Measurements from ENCODE around the gene TMC2. TPM values are rescaled to one million over a fixed set of nuclear protein-coding genes. Genes with fewer than 3 reads are reported as not detected.
"Not testable (repeated sequence)": the region's sequence is repeated elsewhere in the genome, so short reads cannot be mapped to it uniquely, and the experiment has no call there.

TMC2 gene
- total RNA-seq, 1 experiment from 2014 or later = not detected

DNA sequence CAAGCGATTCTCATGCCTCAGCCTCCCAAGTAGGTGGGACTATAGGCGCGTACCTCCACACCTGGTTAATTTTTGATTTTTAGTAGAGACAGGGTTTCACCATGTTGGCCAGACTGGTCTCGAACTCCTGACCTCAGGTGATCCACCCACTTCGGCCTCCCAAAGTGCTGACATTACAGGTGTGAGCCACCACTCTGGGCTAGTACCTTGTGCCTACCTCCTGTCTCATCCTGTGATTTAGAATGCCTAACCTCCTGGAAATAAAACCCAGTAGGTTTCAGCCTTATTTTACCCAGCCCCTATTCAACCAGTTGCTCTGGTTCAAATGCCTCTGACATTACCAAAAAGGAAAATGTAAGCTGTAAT is 10.2 kb upstream of the TMC2 start:
- not testable (repeated sequence) for DNase-seq (ENCODE audit: low spot score)

- DNase-seq (ENCODE audit: low spot score) = no peak
Observed at GRCh38 chr20:2527762-2528161, 8.6 kb upstream of the TMC2 start.

- DNase-seq (ENCODE audit: low spot score) = no peak
Observed at GRCh38 chr20:2528671-2529271, 7.6 kb upstream of the TMC2 start.

DNA sequence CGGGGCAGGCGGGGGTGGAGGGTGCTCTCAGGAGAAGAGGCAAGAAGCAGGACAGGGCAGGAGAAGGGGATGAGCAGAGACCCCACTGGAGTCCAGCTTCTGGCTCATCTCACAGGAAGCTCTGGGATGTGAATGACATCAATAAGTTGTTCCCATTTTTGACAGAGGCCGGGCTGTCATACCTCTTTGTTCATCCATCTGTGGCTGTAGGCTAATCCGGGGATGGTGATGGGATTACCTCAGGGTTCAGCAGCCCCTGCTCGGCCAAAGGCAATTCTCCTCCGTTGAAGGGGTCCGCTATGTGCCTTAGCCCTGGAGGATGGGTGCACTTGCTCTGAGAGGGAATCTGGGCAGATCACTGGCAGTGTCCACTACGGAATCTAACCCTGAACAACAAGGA is 3.3 kb upstream of the TMC2 start:
- no peak for DNase-seq (ENCODE audit: low spot score)

DNA sequence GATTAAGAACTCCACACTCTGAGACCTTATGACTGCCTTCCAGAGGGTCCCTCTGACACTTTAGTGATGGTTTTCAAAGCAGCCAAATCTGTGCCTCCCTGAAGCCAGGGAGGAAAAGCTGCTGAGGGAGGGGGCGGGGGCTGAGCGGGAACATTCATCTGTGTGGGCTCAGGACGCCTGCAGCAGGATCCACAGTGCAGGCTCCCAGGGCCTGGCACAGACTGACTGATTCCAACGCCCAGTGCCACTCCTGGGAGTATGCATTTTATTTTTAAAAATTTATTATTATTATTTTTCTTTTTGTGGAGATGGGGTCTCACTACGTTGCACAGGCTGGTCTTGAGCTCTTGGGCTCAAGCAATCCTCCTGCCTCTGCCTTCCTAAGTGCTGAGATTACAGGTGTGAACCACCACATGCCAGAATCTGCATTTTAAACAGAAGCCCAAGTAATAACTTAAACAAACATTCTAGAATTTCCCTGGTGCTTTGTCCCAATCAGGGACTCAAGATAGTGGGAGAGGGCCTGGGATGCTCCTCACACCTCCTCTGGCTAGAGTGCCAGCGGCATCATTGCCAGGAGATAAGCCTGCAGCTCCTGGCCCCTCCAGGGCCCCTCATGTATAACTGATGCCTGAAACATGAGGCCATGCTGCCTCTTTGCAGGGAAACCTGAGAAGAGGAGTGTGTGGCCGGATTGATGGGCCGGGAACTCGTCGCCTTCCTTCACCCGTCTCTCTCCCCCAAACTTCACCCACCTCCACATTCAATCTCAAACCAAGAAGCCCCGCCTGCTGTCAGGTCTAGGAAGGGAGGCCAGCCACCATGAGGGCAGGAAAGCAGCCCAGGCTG is 438 bp upstream of the TMC2 start:
- DNase-seq (ENCODE audit: low spot score) = no peak

DNA sequence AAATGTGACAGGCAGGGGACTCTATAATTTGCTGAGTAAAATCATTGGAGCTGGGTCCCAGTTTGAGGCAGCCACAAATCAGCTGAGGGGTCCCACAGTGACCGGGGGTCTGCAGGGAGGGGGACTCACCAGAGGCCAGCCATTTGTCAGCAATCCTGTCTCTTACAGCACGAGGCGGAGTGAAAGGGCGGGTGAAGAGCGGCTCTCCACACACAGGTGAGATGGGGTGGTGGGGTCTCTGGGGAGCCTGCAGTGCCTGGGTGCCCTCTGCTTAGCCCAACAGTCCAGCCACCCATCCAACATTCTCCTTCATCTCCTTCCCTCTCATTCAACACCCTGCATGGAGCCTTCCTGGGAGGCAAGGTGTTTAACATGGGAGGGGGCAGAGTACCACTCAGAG is 728 bp downstream of the TMC2 start:
- no peak for DNase-seq (ENCODE audit: low spot score)

- no peak for DNase-seq (ENCODE audit: low spot score)
Observed at GRCh38 chr20:2538356-2538755, 2.0 kb downstream of the TMC2 start.

DNA sequence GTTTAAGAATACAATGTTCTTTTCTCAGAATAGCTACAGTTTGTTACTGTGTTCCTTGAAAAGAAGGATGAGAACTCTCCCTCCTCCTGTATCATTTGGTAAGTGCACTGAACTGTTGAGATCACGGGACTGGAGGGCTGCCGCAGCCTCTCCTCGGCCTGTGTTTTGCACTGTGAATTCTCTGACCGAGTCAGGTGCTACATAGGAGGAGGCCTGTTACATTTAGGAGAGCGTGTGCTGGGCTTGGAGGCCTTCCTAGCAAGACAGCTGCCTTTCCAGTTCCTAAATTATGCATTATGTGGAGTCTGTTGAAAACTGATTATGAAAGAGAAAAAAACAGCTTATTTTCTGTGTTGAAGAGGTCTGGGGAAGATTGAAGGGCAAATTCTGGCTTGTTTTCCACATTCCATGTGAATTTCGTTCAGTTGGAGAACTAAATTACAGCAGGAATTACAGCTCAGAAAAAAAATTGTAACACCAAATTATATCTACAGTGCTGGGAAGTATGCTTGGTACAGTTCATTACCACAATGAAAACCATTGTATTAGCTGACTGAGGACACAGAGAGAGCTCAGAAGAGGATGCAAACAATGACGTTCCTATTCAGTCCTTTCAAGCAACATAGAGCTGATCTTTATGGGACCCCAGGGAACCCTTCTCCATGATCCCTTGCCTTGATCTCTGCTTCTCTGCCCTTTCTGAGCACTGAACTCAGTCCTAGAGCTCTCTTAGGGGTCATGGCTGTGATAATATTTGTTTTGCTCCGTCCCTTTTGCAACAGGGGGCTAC is 2.8 kb downstream of the TMC2 start:
- no peak for DNase-seq (ENCODE audit: low spot score)

DNA sequence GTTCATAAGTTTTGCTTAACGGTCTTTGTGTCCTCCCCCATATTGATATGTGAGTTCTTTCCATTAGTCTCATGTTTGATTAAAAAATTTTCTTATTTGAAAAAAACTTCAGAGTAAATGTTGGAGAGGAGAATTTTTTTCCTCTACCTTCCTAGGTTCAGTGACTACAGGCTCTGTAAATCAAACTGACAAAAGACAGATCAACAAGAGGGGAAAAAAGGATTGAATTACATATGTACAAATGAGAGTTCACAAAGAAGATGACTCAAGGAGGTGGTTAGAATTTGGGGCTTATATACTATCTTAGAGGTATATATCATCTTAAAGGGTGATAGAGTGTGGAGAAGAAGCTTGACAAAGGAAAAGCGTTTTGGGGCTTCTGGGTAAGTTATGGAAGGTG is 5.6 kb downstream of the TMC2 start:
- DNase-seq (ENCODE audit: low spot score) = no peak

DNA sequence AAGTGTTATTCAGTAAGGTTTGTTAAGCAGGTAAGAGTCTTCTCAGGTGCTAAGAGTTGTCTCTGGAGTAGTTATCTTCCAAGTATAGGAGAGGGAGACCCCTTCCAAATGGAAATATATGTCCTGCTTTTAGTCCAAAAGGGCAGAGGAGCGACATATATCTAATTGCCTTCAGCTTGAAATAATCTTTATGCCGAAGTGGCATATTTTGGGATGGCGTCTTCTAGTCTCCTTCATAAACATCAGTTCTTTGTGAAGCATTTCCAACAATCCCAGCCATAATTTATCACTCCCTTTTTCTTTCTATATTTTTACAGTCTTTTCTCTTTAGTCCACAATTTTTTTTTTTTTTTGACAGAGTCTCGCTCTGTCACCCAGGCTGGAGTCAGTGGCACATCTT is 6.0 kb downstream of the TMC2 start:
- DNase-seq (ENCODE audit: low spot score) = no peak

DNA sequence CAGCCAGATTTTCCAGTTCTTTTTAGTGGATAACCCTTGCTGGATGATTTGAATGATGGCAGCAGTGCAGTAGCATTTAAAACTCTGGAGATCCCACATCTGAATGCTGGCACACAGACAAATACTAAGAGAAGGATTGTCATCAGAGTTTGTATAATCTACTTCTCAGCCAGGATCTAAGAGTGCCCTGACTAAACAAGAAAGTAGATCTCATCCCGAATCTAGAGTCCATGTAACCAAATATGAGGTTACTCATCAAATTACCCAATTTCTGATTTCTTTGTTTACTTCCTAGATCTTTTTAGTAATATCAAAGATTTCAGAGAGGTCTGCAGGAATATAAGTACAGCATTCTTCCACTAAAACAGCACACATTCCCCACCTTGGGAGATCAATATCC is 7.8 kb downstream of the TMC2 start:
- no peak for DNase-seq (ENCODE audit: low spot score)

- DNase-seq (ENCODE audit: low spot score) = no peak
Observed at GRCh38 chr20:2545594-2545993, 9.2 kb downstream of the TMC2 start.

- no peak for DNase-seq (ENCODE audit: low spot score)
Observed at GRCh38 chr20:2557873-2558580, 21.7 kb downstream of the TMC2 start.

GRCh38 chr20:2558581-2559278 is 22.4 kb downstream of the TMC2 start:
- DNase-seq (ENCODE audit: low spot score) = no peak

DNA sequence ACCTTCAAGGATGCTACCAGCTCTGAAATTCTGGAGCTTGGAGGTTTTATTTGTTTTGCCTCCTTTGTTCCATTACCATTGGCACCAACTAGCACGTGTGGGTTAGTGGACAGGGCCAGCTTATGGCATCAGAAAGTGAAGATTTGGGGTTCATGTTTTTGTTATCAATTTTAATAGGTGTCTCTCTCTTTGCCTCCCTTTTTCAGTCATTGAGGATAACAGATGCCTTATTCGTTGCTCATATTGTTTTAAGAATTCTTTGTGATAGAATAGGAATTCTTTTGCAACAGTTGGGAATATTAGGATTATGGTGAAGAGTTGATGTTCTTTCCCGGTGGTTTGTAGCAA is 22.9 kb downstream of the TMC2 start:
- DNase-seq (ENCODE audit: low spot score) = no peak

- no peak for DNase-seq (ENCODE audit: low spot score)
Observed at GRCh38 chr20:2559651-2560050, 23.3 kb downstream of the TMC2 start.

DNA sequence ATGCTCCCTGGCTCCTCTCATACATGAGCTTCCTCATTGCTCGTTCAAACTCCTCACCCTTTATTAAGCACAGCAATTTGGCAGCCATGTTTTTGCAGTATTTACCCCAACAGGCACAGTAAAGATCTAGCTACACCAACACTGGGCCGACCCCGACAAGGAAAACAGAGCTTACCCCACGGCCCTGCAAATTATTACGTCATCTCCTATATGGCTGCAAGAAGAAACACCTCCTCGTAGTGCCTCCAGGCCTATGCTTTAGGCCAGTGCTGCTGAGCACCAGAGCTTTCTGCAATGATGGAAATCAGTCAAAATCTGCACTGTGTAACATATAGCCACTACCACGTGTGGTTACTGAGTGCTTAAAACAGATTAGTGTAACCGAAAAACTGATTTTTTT is 26.7 kb downstream of the TMC2 start:
- no peak for DNase-seq (ENCODE audit: low spot score)

- no peak for DNase-seq (ENCODE audit: low spot score)
Observed at GRCh38 chr20:2564406-2564805, 28.0 kb downstream of the TMC2 start.

GRCh38 chr20:2575682-2576081 is 39.3 kb downstream of the TMC2 start:
- no peak for DNase-seq (ENCODE audit: low spot score)

- no peak for DNase-seq (ENCODE audit: low spot score)
Observed at GRCh38 chr20:2576317-2576727, 39.9 kb downstream of the TMC2 start.

GRCh38 chr20:2578475-2579192 is 42.3 kb downstream of the TMC2 start:
- no peak for DNase-seq (ENCODE audit: low spot score)

Data from H4 (cell line).